HEK293T (cell line): ENCODE results near the gene ATXN2.
"Not testable (repeated sequence)": the region's sequence is repeated elsewhere in the genome, so short reads cannot be mapped to it uniquely, and the experiment has no call there.

Experiments used
- ELF4 ChIP-seq: fragments of 450-650 bp; IDR thresholded peaks from 2 replicates; pipeline ENCODE4 v1.6.1; 2017; ENCODE audit warnings: antibody characterized with exemption
- L3MBTL2 ChIP-seq: fragments of 450-650 bp; conservative IDR thresholded peaks from 2 replicates; pipeline ENCODE4 v1.6.1; 2016; ENCODE audit warnings: mild to moderate bottlenecking
- SP1 ChIP-seq: fragments of 450-650 bp; IDR thresholded peaks from 2 replicates; pipeline ENCODE4 v1.6.1; 2017
- ZNF384 ChIP-seq: fragments of 450-650 bp; IDR thresholded peaks from 2 replicates; pipeline ENCODE4 v1.6.1; 2016

DNA sequence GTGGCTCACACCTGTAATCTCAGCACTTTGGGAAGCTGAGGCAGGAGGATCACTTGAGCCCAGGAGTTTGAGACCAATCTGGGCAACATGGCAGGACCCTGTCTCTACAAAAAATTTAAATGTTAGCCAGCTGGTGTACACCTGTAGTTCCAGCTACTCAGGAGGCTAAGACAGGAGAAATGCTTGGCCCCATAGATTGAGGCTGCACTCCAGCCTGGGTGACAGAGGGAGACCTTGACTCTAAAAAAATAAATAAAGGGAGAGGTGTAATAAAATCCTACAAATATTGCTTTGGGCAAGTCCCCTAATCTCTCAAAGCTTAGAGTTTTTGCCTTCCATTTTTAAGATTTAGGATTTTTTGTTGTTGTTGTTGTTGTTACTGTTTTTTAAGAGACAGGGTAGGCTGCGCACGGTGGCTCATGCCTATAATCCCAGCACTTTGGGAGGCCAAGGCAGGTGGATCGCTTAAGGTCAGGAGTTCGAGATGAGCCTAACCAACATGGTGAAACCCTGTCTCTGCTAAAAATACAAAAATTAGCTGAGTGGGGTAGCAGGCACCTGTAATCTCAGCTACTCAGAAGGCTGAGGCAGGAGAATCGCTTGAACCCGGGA is 7.6 kb downstream of the ATXN2 start:
- TF ChIP-seq SP1, L3MBTL2, ZNF384, ELF4: not testable (repeated sequence)
